Middle frontal gyrus (tissue), 1 donor: ENCODE measurements around the gene GTF2A1.

ENCODE experiments used
- DNase-seq: peaks from one replicate; pipeline ENCODE4 v3.0.0-alpha.2; 2015; ENCODE audit warnings: low spot score; ENCODE audit errors: extremely low spot score

GTF2A1 gene

GRCh38 chr14:81179631-81180030 lies 41.1 kb downstream of the GTF2A1 start:
- no peak for DNase-seq

- DNase-seq = no peak
Measured at GRCh38 chr14:81178063-81178462, 42.7 kb downstream of the GTF2A1 start.

DNA sequence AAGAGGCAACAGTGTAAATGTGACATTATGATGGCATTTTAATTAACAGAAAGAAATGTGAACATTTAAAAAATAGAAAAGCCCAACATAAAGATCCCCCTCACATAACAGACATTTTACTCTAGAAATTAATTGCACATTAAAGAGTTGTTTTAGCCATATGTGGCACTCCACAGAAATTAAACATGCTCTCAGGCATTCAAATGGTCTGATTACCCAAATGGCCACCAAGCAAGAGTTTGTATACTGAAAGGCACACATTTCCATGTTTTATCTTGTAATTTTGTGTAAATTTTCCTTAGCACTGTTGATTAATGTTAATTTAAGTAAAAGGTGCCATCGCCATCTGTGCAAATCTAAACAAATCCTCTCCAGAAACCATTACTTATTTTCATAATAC lies 43.5 kb downstream of the GTF2A1 start:
- DNase-seq = no peak

DNA sequence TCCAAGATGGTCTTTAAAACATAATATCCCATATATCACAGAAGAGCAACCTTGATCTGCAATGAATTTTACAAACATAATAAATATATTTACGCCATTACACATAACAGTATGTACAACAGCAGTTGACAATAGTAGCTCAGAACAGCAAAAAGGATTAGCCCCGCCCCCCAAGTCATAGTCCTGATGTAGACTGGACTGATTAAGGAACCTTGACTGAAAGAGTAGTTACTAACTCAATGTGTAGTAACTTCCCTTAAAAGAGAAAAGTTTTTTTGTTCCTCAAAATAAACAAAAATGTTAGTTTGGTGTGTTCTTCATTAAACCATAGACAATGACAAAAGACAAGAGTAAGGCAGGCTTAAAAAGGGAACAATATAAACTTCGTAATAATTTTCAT lies 44.5 kb downstream of the GTF2A1 start:
- DNase-seq = no peak

GRCh38 chr14:81172881-81173280 lies 47.9 kb downstream of the GTF2A1 start:
- DNase-seq = no peak

GRCh38 chr14:81172353-81172752 lies 48.4 kb downstream of the GTF2A1 start:
- no peak for DNase-seq

GRCh38 chr14:81170829-81171195 lies 49.9 kb downstream of the GTF2A1 start:
- no peak for DNase-seq

- DNase-seq = peak; percentile 89
Measured at GRCh38 chr14:81170104-81170828, 50.5 kb downstream of the GTF2A1 start.

DNA sequence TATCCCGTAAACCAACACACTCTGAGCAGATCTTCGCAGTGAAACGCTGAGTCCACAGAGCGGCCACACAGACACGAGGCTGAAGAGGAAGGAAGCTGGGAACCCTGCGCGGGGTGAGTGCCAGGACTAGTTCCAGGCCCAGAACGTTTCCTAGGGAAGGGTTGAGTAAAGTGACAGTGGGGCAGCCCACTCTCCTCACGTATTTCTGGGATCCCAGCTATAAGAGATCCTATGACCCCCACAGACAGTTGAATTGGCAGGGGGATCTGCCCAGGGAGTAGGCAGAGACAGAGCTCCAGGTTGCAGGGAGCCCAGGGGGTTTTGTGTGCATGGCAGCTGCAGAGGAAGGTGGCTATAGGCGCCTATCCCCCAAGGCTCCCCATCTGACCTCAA lies 51.1 kb downstream of the GTF2A1 start:
- peak; percentile 38 for DNase-seq

DNA sequence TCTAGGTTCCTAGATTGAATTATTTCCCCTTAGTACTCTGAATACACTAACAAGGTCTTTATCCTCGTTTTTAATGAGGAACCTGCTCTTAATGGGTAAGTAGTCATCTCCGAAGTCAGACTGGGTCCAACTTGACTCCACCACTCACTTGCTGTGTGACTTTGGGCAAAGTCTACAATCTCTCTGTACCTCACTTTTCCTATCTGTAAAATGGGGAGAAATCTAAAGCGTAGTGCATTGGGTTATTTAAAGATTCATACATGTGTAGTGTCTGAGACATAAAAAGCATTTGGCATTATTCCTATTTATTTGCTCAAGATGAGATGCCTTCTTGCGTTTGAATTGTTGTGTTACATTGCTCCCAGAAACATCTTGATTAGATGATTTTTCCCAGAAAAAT lies 51.5 kb downstream of the GTF2A1 start:
- DNase-seq = no peak

DNA sequence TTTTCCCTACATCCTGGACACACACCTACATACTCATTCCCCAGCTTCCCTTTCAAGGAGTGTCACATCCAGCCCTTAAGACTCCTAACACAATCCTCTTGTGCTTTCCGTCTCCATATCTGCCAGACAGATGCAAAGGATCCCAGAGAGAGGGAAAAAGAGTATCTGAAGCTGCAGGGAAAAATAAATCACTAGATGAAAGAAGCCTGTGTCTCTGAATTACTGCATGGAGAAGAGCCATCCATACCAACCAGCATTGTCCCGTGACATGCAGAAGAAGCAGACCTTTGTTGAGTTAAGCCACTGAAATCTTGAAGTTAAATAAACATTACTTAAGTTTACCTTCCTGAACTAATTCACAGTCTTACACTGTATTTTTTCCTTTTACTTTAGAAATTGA lies 54.6 kb downstream of the GTF2A1 start:
- no peak for DNase-seq

DNA sequence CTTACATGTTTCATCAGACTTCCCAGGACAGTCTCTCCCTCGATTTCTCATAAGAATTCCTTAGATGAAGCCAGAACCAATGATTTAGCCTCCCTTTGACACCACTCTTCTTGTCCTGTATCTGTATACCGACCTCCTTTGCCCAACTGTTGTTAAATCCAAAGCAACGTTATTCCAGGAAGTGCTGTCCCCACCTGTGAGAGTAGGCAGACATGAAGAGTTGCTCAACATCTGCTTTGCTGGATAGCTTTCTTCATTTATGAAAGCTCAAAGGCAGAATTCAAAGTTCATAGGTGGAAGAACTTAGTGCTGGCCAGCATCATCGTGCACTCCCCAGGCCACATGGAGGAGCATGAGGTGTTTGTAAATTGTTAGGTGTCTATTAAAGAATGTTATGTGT lies 55.6 kb downstream of the GTF2A1 start:
- DNase-seq = no peak

- no peak for DNase-seq
Measured at GRCh38 chr14:81164167-81164774, 56.5 kb downstream of the GTF2A1 start.

GRCh38 chr14:81162941-81163340 lies 57.8 kb downstream of the GTF2A1 start:
- no peak for DNase-seq

DNA sequence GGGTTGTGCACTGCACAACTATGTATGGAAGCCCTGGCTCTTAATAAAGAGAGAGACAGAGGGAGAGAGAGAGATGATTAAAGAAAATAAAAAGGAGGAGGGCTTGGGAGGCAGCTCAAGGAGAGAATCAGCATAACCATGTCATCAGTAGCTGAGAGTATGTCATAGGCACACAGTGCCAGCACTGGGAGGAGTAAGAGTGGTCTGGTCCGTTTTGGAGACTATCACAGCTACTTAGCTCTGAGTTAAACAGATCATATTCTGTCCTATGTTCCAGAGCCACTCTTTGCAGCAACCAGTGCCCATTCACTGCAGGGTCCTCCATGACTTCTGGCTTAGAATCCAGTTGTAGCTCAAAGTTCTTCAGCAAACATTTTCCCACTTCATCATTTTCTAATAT lies 59.0 kb downstream of the GTF2A1 start:
- no peak for DNase-seq

- DNase-seq = no peak
Measured at GRCh38 chr14:81161088-81161487, 59.7 kb downstream of the GTF2A1 start.

DNA sequence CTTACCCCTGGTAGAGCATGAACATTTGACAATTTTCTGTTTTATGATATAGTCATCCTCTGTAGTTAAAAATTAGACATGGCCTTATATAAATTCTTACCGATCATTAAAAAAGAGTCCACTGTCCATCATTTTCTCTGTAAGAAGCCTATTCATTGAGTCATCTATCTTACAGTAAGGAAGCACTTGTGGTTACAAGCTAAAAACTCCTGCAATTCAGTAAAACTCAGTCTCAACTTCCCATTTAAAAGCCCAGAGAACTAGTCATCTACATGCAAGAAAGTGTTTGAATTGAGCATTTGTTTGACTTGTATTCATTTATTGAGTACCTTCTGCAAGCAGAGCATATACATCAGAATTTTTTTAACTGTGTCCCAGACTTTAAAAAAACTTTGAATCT lies 63.3 kb downstream of the GTF2A1 start:
- no peak for DNase-seq

- no peak for DNase-seq
Measured at GRCh38 chr14:81153187-81153586, 67.6 kb downstream of the GTF2A1 start.

DNA sequence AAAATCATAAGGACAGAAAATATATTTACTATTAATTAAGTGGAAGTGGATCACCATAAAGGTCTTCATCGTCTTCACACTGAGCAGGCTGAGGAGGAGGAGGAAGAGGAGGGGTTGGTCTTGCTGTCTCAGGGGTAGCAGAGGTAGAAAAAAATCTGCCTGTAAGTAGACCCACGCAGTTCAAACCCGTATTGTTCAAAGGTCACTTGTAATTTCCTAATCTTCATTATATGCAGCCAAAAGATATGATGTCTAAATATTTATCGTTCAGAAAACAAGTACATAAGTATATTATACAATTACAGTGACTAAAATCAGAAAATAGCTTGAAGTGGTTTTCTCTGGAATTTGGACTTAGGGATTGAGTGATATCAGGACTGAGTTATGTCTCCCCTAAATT lies 72.1 kb downstream of the GTF2A1 start:
- DNase-seq = no peak

DNA sequence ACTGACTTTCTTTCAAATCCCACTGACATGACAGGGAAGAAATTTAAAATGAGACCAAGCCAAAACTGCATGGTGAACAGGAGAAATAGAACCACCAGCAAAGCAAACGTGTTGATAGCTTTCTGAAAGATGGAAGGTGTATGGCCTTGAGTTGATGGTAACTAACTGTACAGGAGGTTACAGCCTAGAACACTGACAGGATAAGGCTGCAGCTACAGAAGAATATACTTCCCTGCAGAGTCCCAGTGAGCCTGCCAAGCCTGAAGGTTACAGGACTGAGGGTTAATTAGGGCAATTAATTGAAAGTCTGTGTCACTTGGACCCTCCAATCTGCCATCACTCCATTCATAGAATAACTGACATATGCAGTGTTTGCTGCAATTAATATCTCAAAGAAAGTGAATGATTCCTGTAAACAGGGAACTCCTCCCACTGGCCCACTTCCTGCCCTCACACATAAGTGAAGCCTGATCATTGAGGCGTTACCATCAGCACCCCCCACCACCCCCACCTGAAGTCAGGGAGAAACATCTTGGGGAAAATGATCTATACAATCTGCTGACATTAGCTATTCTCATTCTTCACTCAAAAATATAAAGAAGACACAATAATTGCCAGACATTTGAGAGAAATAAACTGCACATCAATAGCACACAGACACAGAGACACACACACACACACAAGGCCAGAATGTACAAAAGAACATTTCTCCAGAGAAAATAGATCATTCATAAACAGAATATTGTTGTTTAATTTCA lies 73.4 kb downstream of the GTF2A1 start:
- DNase-seq = no peak

GRCh38 chr14:81144824-81145603 lies 75.7 kb downstream of the GTF2A1 start:
- DNase-seq = no peak

- DNase-seq = no peak
Measured at GRCh38 chr14:81143793-81144192, 77.0 kb downstream of the GTF2A1 start.
